22Rv1 (cell line): ENCODE results near the gene MORC3.

Experiments
- CTCF ChIP-seq: fragments of 450-650 bp; IDR thresholded peaks from 2 replicates; pipeline ENCODE4 v1.5.1; 2017; ENCODE audit warnings: mild to moderate bottlenecking
- ZFX ChIP-seq: fragments of 450-650 bp; IDR thresholded peaks from 2 replicates; pipeline ENCODE4 v1.6.1; 2017; ENCODE audit warnings: antibody characterized with exemption, borderline replicate concordance

- no peak for TF ChIP-seq CTCF
- no peak for TF ChIP-seq ZFX
These were observed 62.0 kb downstream of the MORC3 start for GRCh38 chr21:36381841-36382589.
